Measurements from ENCODE around the gene TMEM179. TPM values are rescaled to one million over a fixed set of nuclear protein-coding genes. Genes with fewer than 3 reads are reported as not detected.
"Not testable (repeated sequence)": the region's sequence is repeated elsewhere in the genome, so short reads cannot be mapped to it uniquely, and the experiment has no call there.

TMEM179 gene
- total RNA-seq, 1 donor from 2014 or later: 0.75 TPM

DNA sequence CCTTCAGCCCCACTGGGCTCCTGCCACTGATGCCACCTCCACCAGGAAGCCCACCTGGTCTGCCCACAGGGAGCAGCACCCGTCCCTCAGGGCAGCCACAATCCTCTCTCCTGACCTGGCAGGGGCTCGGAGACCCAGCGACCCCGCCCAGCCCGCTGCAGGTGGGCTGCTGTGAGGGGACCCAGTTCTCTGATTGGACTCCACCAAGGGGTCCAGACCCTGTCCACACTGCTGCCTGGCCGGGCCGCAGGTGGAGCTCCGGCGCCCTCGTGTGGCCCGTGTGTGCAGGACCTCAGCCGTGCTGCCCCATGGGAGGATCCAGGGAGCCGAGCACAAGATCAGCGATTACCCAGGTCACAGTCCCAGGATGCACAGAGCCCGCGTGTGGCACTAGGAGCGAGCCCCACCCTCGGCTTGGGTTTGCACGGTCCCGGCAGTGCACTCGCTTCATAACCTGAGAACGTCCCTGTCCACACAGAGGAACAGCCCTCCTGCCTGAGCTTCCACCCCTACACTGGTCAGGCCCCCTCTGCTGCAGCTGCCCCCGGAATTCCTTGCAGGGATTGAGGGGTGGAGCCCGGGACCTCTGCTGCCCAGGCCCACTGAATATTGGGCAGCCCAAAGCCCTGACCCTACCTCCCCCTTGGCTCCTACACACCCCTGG is 35.4 kb upstream of the TMEM179 start:
- Mint-ChIP-seq H3K27ac (ENCODE audit: unreplicated experiment) (no peak overlapping the region), H3K4me3 (ENCODE audit: unreplicated experiment) (no peak overlapping the region), H3K27me3 (ENCODE audit: low read depth) (peaks cover 24% of the 10 kb centered on the region), H3K9me3 (ENCODE audit: low read depth) (peaks cover 4% of the 10 kb centered on the region), H3K4me1 (ENCODE audit: low read depth) (no peaks in the 10 kb centered on the region), H3K36me3 (ENCODE audit: low read depth) (peaks cover 2% of the 10 kb centered on the region)
- TF ChIP-seq, protein P1, sequence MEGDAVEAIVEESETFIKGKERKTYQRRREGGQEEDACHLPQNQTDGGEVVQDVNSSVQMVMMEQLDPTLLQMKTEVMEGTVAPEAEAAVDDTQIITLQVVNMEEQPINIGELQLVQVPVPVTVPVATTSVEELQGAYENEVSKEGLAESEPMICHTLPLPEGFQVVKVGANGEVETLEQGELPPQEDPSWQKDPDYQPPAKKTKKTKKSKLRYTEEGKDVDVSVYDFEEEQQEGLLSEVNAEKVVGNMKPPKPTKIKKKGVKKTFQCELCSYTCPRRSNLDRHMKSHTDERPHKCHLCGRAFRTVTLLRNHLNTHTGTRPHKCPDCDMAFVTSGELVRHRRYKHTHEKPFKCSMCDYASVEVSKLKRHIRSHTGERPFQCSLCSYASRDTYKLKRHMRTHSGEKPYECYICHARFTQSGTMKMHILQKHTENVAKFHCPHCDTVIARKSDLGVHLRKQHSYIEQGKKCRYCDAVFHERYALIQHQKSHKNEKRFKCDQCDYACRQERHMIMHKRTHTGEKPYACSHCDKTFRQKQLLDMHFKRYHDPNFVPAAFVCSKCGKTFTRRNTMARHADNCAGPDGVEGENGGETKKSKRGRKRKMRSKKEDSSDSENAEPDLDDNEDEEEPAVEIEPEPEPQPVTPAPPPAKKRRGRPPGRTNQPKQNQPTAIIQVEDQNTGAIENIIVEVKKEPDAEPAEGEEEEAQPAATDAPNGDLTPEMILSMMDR (IDR thresholded peaks at IDR 0.05): peak; percentile 98
- DNase-seq (ENCODE audit: low spot score): peak; percentile 89

GRCh38 chr14:104639471-104639870 is 34.9 kb upstream of the TMEM179 start:
- Mint-ChIP-seq H3K36me3 (ENCODE audit: low read depth) (no peaks in the 10 kb centered on the region), H3K4me1 (ENCODE audit: low read depth) (no peaks in the 10 kb centered on the region), H3K27ac (ENCODE audit: unreplicated experiment) (no peak overlapping the region), H3K4me3 (ENCODE audit: unreplicated experiment) (no peak overlapping the region), H3K27me3 (ENCODE audit: low read depth) (peaks cover 21% of the 10 kb centered on the region), H3K9me3 (ENCODE audit: low read depth) (no peaks in the 10 kb centered on the region)
- DNase-seq (ENCODE audit: low spot score): no peak
- TF ChIP-seq, protein P1 (IDR thresholded peaks at IDR 0.05): no peak

GRCh38 chr14:104638927-104639450 is 34.4 kb upstream of the TMEM179 start:
- TF ChIP-seq, protein P1 (IDR thresholded peaks at IDR 0.05): no peak
- Mint-ChIP-seq H3K9me3 (ENCODE audit: low read depth) (no peaks in the 10 kb centered on the region), H3K4me3 (ENCODE audit: unreplicated experiment) (no peak overlapping the region), H3K27me3 (ENCODE audit: low read depth) (peaks cover 21% of the 10 kb centered on the region), H3K36me3 (ENCODE audit: low read depth) (no peaks in the 10 kb centered on the region), H3K27ac (ENCODE audit: unreplicated experiment) (no peak overlapping the region), H3K4me1 (ENCODE audit: low read depth) (no peaks in the 10 kb centered on the region)
- DNase-seq (ENCODE audit: low spot score): no peak

DNA sequence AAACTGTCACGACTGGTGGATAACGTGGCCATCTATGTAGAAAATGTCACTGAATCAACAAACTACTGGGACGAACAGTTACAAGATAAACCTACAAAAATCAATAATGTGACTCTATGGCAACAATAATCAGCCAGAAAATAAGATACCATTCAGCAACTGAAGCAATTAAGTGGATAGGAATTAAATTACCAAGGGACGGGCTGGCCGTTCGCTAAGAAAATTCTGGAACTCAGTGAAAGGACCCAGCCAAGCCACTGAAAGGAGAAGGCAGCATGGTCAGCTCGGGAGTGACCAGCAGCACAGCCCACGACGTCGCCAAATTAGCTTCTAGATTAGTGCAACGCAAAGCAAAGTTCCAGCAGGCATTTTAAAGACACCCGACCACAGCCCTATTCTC is 33.6 kb upstream of the TMEM179 start:
- TF ChIP-seq, protein P1 (IDR thresholded peaks at IDR 0.05): no peak
- Mint-ChIP-seq H3K9me3 (ENCODE audit: low read depth) (no peaks in the 10 kb centered on the region), H3K27me3 (ENCODE audit: low read depth) (peaks cover 21% of the 10 kb centered on the region), H3K36me3 (ENCODE audit: low read depth) (no peaks in the 10 kb centered on the region), H3K27ac (ENCODE audit: unreplicated experiment) (no peak overlapping the region), H3K4me3 (ENCODE audit: unreplicated experiment) (no peak overlapping the region), H3K4me1 (ENCODE audit: low read depth) (no peaks in the 10 kb centered on the region)
- DNase-seq (ENCODE audit: low spot score): no peak

DNA sequence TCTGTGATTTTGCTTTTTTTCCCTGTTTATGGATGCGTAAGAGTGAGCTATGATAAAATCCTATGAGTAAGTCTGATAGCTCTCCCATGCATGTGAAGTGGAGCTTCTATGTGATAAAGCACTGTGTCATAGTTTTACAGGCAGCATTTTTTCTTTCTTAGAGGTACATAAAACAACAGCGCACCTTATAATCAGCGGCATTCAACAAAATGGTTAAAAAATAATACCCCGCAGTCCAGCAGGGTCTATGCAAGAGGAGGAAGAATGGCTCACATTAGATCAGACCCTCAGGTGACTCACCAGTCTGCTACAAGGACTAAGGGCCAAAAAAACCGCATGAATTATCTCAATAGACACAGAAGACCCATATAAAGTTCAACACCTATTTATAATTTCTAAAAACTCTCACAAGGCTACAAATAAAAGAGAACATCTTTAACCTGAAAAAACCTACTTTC is 33.0 kb upstream of the TMEM179 start:
- Mint-ChIP-seq H3K36me3 (ENCODE audit: low read depth) (no peaks in the 10 kb centered on the region), H3K9me3 (ENCODE audit: low read depth) (no peaks in the 10 kb centered on the region), H3K4me3 (ENCODE audit: unreplicated experiment) (no peak overlapping the region), H3K27ac (ENCODE audit: unreplicated experiment) (no peak overlapping the region), H3K27me3 (ENCODE audit: low read depth) (peaks cover 27% of the 10 kb centered on the region), H3K4me1 (ENCODE audit: low read depth) (no peaks in the 10 kb centered on the region)
- DNase-seq (ENCODE audit: low spot score): no peak
- TF ChIP-seq, protein P1 (IDR thresholded peaks at IDR 0.05): no peak

GRCh38 chr14:104636846-104637545 is 32.4 kb upstream of the TMEM179 start:
- not testable (repeated sequence) for H3K36me3 Mint-ChIP-seq (ENCODE audit: low read depth); H3K4me1 Mint-ChIP-seq (ENCODE audit: low read depth); H3K27ac Mint-ChIP-seq (ENCODE audit: unreplicated experiment); H3K4me3 Mint-ChIP-seq (ENCODE audit: unreplicated experiment); H3K9me3 Mint-ChIP-seq (ENCODE audit: low read depth); DNase-seq (ENCODE audit: low spot score)
- H3K27me3 Mint-ChIP-seq (ENCODE audit: low read depth): peaks cover 31% of the 10 kb centered on the region
